ENCODE results near the gene JARID2.

Gene JARID2

GRCh38 chr6:15234068-15234758 is 11.7 kb upstream of the JARID2 start:
- DNase-seq (ENCODE audit: low read depth), result no peak
- no peak for TF ChIP-seq CTCF (IDR thresholded peaks at IDR 0.05; ENCODE audit: low read depth, low read length)
- TF ChIP-seq MYC (IDR thresholded peaks at IDR 0.05; ENCODE audit: low read depth, low read length), result no peak
- no peak for TF ChIP-seq POLR2A (IDR thresholded peaks at IDR 0.05; ENCODE audit: extremely low read depth, insufficient read length)
- TF ChIP-seq MAX (IDR thresholded peaks at IDR 0.05; ENCODE audit: low read depth, low read length), result no peak
- no peak overlapping the region for H3K4me3 ChIP-seq (ENCODE audit: low read depth, low read length)

- TF ChIP-seq POLR2A (IDR thresholded peaks at IDR 0.05; ENCODE audit: extremely low read depth, insufficient read length), result no peak
- no peak for TF ChIP-seq CTCF (IDR thresholded peaks at IDR 0.05; ENCODE audit: low read depth, low read length)
- TF ChIP-seq MAX (IDR thresholded peaks at IDR 0.05; ENCODE audit: low read depth, low read length), result no peak
- no peak for TF ChIP-seq MYC (IDR thresholded peaks at IDR 0.05; ENCODE audit: low read depth, low read length)
- no peak for DNase-seq (ENCODE audit: low read depth)
- H3K4me3 ChIP-seq (ENCODE audit: low read depth, low read length), result no peak overlapping the region
Observed at GRCh38 chr6:15239616-15240364, 6.1 kb upstream of the JARID2 start.

- no peak overlapping the region for H3K4me3 ChIP-seq (ENCODE audit: low read depth, low read length)
- DNase-seq (ENCODE audit: low read depth), result no peak
- TF ChIP-seq POLR2A (IDR thresholded peaks at IDR 0.05; ENCODE audit: extremely low read depth, insufficient read length) (no peak), MYC (IDR thresholded peaks at IDR 0.05; ENCODE audit: low read depth, low read length) (no peak), MAX (IDR thresholded peaks at IDR 0.05; ENCODE audit: low read depth, low read length) (no peak), CTCF (IDR thresholded peaks at IDR 0.05; ENCODE audit: low read depth, low read length) (no peak)
Observed at GRCh38 chr6:15242503-15242902, 3.4 kb upstream of the JARID2 start.

GRCh38 chr6:15242937-15243614 is 2.8 kb upstream of the JARID2 start:
- TF ChIP-seq CTCF (IDR thresholded peaks at IDR 0.05; ENCODE audit: low read depth, low read length) (no peak), MAX (IDR thresholded peaks at IDR 0.05; ENCODE audit: low read depth, low read length) (no peak), POLR2A (IDR thresholded peaks at IDR 0.05; ENCODE audit: extremely low read depth, insufficient read length) (no peak), MYC (IDR thresholded peaks at IDR 0.05; ENCODE audit: low read depth, low read length) (no peak)
- DNase-seq (ENCODE audit: low read depth), result no peak
- no peak overlapping the region for H3K4me3 ChIP-seq (ENCODE audit: low read depth, low read length)

GRCh38 chr6:15243910-15244619 is 1.8 kb upstream of the JARID2 start:
- peak overlapping the region; percentile 51 for H3K4me3 ChIP-seq (ENCODE audit: low read depth, low read length)
- DNase-seq (ENCODE audit: low read depth), result peak; percentile 44
- TF ChIP-seq MAX (IDR thresholded peaks at IDR 0.05; ENCODE audit: low read depth, low read length) (no peak), MYC (IDR thresholded peaks at IDR 0.05; ENCODE audit: low read depth, low read length) (no peak), POLR2A (IDR thresholded peaks at IDR 0.05; ENCODE audit: extremely low read depth, insufficient read length) (no peak), CTCF (IDR thresholded peaks at IDR 0.05; ENCODE audit: low read depth, low read length) (no peak)

Measured in NB4 (cell line).